ENCODE data around the gene MCM3AP.

Gene MCM3AP

GRCh38 chr21:46199436-46200373 is 85.7 kb downstream of the MCM3AP start:
- no peak overlapping the region for H3K27ac Mint-ChIP-seq
- no peaks in the 10 kb centered on the region for H3K9me3 Mint-ChIP-seq
- H3K36me3 Mint-ChIP-seq = peaks cover 11% of the 10 kb centered on the region
- no peaks in the 10 kb centered on the region for H3K27me3 Mint-ChIP-seq
- H3K4me1 Mint-ChIP-seq = no peaks in the 10 kb centered on the region
- no peak overlapping the region for H3K4me3 Mint-ChIP-seq

DNA sequence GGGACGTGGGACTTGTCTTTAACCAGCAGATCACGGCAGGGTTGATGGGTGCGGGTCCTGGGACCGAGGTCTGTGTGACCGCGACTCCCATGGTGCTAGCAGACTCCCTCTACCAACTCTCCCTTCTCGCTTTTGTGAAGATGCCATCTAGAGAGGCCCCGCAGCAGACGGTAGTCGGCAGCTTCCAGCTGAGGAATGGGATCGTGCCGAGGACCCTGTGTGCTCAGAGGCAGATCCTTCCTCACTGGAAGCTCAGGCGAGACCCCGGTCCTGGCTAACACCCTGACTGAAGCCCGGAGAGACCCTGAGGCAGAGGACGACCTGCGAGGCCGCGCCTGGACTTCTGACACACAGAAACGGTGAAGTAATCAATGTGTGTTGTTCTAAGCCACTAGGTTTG is 88.7 kb downstream of the MCM3AP start:
- H3K9me3 Mint-ChIP-seq = no peaks in the 10 kb centered on the region
- no peaks in the 10 kb centered on the region for H3K27me3 Mint-ChIP-seq
- H3K36me3 Mint-ChIP-seq = peaks cover 13% of the 10 kb centered on the region
- H3K4me1 Mint-ChIP-seq = no peaks in the 10 kb centered on the region
- H3K4me3 Mint-ChIP-seq = no peak overlapping the region
- no peak overlapping the region for H3K27ac Mint-ChIP-seq

GRCh38 chr21:46195595-46196195 is 89.7 kb downstream of the MCM3AP start:
- Mint-ChIP-seq H3K4me3 (no peak overlapping the region), H3K4me1 (no peaks in the 10 kb centered on the region), H3K27me3 (no peaks in the 10 kb centered on the region), H3K27ac (no peak overlapping the region), H3K36me3 (peaks cover 13% of the 10 kb centered on the region), H3K9me3 (no peaks in the 10 kb centered on the region)

DNA sequence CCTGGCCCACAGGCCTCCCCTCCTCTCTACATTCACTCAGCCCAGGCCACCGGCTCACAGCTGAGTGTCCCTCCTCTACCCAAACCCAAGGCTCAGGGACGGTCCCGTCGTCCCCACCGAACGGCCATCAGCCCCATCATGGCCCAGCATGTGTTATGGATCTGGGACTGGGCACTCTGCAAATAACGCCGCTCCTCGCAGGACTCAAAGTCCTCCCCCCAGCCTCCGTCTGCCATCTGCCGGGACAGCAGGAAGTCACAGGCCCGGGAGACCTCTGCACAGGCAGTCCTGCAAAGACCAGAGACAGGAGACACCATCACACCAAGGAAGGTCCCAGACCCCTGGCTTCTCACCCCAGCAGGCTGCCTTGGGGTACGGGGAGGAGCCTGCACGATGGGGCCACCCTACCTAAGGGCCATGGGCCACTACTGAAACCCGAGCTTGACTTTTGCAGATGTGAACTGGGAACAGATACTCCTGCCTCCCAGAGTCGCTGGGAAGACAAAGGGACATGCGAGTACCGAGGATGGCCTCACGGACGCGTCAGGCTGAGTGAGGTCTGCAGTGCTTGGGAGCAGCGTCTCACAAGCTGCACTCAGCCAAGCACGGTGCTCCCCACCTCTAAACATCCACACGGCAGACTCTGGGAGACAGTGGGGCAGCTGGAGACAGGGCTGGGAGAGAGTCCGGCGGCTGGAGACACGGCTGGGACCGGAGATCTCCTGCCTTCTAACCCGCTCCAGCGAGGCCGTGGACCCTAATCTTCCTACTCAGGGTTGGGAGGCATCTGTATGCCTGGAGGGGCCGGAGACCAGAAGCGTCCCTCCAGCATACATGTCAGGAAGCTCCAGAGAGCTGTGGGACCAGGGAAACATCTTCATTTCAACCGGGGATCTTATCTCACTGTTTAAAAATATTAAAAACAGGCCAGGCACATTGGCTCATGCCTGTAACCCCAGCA is 90.8 kb downstream of the MCM3AP start:
- Mint-ChIP-seq H3K4me1 (no peaks in the 10 kb centered on the region), H3K27ac (no peak overlapping the region), H3K36me3 (peaks cover 8% of the 10 kb centered on the region), H3K9me3 (no peaks in the 10 kb centered on the region), H3K4me3 (no peak overlapping the region), H3K27me3 (no peaks in the 10 kb centered on the region)

DNA sequence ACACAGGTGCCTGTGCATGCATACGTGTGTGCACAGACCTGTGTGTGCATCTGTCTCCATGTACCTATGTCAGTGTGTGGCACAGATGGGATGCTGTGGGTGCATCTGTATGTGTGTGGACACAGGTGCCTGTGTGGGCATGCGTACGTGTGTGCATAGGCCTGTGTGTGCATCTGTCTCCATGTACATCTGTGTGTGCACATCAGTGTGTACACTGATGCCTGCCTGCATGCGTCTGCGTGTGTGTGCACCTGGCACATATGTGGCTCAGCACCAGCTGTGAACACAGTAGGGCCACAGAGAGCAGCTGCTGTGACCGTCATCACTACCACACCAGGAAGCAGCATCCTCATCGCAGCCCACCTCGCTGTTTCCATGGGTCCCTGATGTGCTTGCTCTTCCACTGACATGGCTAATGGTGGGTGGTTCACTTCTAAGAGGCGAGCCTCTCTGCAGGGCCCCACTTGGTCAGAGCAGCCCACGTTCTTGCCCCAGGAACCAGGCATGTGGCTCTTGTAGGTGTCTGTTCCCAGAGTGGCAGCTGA is 91.5 kb downstream of the MCM3AP start:
- H3K27ac Mint-ChIP-seq = no peak overlapping the region
- no peaks in the 10 kb centered on the region for H3K4me1 Mint-ChIP-seq
- H3K27me3 Mint-ChIP-seq = no peaks in the 10 kb centered on the region
- no peaks in the 10 kb centered on the region for H3K9me3 Mint-ChIP-seq
- H3K4me3 Mint-ChIP-seq = no peak overlapping the region
- H3K36me3 Mint-ChIP-seq = peaks cover 4% of the 10 kb centered on the region

DNA sequence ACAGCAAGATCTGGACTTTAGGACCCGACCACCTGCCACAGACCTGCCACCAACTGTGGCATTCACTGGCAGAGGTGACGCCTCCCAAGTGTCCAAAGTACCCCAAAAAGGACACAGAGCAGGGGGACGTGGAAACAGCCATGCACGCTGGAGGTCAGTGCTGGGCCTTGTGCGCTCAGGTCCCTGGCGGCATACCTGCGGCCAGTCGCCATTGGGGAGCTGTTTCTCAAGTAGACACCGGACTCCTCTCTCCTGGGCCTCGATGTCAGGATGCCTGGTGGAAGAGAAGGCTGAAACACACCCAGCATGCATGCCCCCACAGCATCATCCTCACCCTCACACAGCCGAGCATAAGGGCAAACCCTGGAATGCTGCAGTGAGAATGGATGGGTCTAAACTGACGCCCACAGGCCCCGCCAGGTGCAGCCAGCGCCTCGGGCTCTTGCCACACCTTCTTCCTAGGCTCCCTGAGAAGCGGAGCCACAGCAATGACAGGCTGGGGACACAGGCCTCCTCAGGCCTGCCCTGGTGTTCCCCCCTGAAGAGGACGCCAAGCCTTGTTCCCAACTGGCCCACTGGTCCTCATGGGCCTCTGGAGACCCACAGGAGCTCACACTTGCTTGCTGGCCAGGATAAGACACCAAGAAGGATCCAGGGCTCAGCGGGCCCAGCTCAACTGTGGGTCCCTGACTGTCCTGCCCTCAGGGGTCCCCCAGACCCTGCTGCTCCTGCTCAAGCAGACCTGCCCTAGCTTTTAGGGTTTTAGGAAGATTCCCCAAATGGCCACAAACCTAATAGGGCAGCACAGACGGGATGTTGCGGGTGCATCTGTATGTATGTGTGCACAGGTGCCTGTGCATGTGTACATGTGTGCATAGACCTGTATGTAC is 93.5 kb downstream of the MCM3AP start:
- Mint-ChIP-seq H3K27me3 (no peaks in the 10 kb centered on the region), H3K36me3 (peaks cover 4% of the 10 kb centered on the region)

GRCh38 chr21:46191257-46191685 is 94.1 kb downstream of the MCM3AP start:
- no peaks in the 10 kb centered on the region for H3K27me3 Mint-ChIP-seq
- H3K9me3 Mint-ChIP-seq = no peaks in the 10 kb centered on the region
- no peak overlapping the region for H3K4me3 Mint-ChIP-seq
- peaks cover 4% of the 10 kb centered on the region for H3K36me3 Mint-ChIP-seq
- no peaks in the 10 kb centered on the region for H3K4me1 Mint-ChIP-seq
- H3K27ac Mint-ChIP-seq = peak overlapping the region; percentile 30

More for the DNA sequence above, 93.5 kb downstream of the MCM3AP start:
- H3K4me3 Mint-ChIP-seq = no peak overlapping the region
- no peaks in the 10 kb centered on the region for H3K4me1 Mint-ChIP-seq
- H3K27ac Mint-ChIP-seq = peak overlapping the region; percentile 30
- H3K9me3 Mint-ChIP-seq = no peaks in the 10 kb centered on the region

DNA sequence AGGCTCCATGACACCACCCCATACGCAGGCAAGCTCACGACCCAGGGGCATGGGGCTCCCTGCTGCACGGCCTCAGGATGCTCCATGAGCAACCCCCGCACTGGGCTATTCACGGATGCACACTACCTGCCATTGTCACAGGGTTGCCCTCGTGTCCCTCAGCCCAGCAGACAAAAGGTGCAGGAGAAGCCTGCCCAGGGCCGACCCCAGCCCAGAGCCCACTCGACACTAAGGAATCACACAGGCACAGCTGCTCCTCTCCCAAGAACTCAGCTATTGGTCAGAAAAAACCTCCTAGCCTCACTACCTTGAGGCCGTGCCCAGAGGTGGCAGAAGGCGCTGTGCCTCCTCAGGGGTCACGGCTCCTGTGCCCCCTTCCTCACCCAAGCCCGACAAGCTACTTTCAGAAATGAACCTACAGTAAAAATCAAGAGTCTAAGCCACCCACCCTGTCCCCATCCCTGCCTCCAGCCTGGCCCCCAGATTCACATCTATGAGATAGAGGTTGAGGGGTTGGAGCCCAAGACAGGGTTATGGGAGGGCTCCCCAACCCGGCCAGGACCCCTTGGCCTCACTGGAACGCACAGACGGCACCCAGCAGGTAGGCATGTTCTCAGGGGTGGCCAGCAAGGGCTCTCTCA is 94.8 kb downstream of the MCM3AP start:
- Mint-ChIP-seq H3K4me3 (no peak overlapping the region), H3K27me3 (no peaks in the 10 kb centered on the region), H3K36me3 (peaks cover 4% of the 10 kb centered on the region), H3K9me3 (no peaks in the 10 kb centered on the region), H3K4me1 (no peaks in the 10 kb centered on the region), H3K27ac (no peak overlapping the region)

DNA sequence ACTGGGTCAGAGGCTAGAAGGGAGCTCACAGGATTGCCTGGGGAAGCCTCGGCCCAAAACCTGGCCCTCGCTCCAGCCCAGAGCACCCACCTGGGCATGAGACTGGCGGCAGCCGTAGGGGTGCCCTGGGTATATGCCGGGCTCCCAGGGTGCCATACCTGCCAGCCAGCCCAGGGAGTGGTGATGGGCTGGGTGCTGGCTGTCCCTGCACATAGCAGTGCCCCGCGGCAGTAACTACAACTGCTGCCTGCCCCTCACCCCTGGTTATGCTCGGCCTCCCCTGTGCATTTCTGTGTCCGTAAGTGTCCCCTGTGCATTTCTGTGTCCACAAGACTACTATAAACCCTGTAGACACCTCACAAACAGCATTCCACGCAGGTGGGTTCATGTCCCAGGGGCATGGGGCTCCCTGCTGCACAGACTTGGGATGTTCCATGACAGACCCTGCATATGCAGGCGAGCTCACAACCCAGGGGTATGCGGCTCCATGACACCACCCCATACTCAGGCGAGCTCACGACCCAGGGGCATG is 95.4 kb downstream of the MCM3AP start:
- Mint-ChIP-seq H3K4me3 (no peak overlapping the region), H3K27ac (no peak overlapping the region), H3K27me3 (no peaks in the 10 kb centered on the region), H3K4me1 (no peaks in the 10 kb centered on the region), H3K9me3 (no peaks in the 10 kb centered on the region), H3K36me3 (peaks cover 3% of the 10 kb centered on the region)

- Mint-ChIP-seq H3K9me3 (no peaks in the 10 kb centered on the region), H3K4me3 (no peak overlapping the region), H3K36me3 (peaks cover 3% of the 10 kb centered on the region), H3K27ac (no peak overlapping the region), H3K27me3 (no peaks in the 10 kb centered on the region), H3K4me1 (no peaks in the 10 kb centered on the region)
Measured at GRCh38 chr21:46189213-46189958, 96.0 kb downstream of the MCM3AP start.

- H3K9me3 Mint-ChIP-seq = no peaks in the 10 kb centered on the region
- no peak overlapping the region for H3K27ac Mint-ChIP-seq
- no peaks in the 10 kb centered on the region for H3K27me3 Mint-ChIP-seq
- H3K4me1 Mint-ChIP-seq = no peaks in the 10 kb centered on the region
- peaks cover under 1% of the 10 kb centered on the region for H3K36me3 Mint-ChIP-seq
- no peak overlapping the region for H3K4me3 Mint-ChIP-seq
Measured at GRCh38 chr21:46188226-46189212, 96.9 kb downstream of the MCM3AP start.

DNA sequence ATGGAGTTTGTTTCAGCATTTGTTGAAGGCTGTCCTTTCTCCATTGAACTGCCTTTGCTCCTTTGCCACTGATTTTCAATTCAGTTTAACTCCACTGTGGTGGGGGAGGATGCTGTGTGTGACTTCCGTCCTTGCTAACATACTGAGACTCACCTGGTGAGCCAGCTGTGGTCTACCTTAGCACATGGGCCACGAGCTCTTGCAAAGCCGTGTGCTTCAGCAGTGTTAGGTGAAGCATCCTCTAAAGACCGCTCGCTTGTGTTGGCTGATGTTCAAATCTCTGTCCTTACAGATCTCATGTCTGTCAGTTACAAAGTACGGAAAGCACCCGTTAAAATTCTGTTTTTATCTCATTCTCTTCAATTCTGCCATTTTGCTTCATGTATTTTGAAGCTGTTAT is 97.6 kb downstream of the MCM3AP start:
- Mint-ChIP-seq H3K36me3 (no peaks in the 10 kb centered on the region), H3K27me3 (no peaks in the 10 kb centered on the region), H3K4me3 (no peak overlapping the region), H3K9me3 (no peaks in the 10 kb centered on the region), H3K27ac (no peak overlapping the region), H3K4me1 (no peaks in the 10 kb centered on the region)

Measured in activated naive CD4-positive, alpha-beta T cell treated with anti-CD3 and anti-CD28 coated beads, Interleukin-2, amount 50 U/mL, for 24 hours (primary cell).